Testis (tissue), 3 donors: Measurements from ENCODE around the gene HIPK2. TPM values are rescaled to one million over a fixed set of nuclear protein-coding genes. Genes with fewer than 3 reads are reported as not detected.

ENCODE experiments used
- DNase-seq: peaks from one replicate; pipeline ENCODE4 v3.0.0-alpha.2; 2019
- H3K27ac ChIP-seq, 2 donors: fragments of 200-600 bp; sonication (generic); one replicate each; pipeline ENCODE4 v1.5.1; 2019
- H3K27me3 ChIP-seq: fragments of 200-600 bp; sonication (generic); one replicate; pipeline ENCODE4 v1.5.1; 2019
- H3K36me3 ChIP-seq: fragments of 200-600 bp; sonication (generic); one replicate; pipeline ENCODE4 v1.5.1; 2017; ENCODE audit warnings: low read depth; ENCODE audit errors: missing control alignments
- H3K4me1 ChIP-seq: fragments of 200-600 bp; sonication (generic); one replicate; pipeline ENCODE4 v1.5.1; 2019
- H3K4me3 ChIP-seq, 2 donors: fragments of 200-600 bp; sonication (generic); one replicate each; pipeline ENCODE4 v1.5.1; 2017 to 2019
- H3K9me3 ChIP-seq: fragments of 200-600 bp; sonication (generic); one replicate; pipeline ENCODE4 v1.5.1; 2017
- CTCF ChIP-seq, 3 experiments: fragments of 450-650 bp in 2 of 3; fragments of 200-600 bp in 1 of 3; sonication (generic) in 1 of 3; IDR thresholded peaks; one replicate each; pipeline ENCODE4 v1.5.1; 2016 to 2019; ENCODE audit warnings: antibody characterized with exemption in 3 of 3, mild to moderate bottlenecking in 2 of 3, moderate library complexity in 1 of 3
- POLR2A ChIP-seq: fragments of 450-650 bp; IDR thresholded peaks from one replicate; pipeline ENCODE4 v1.6.1; 2017; ENCODE audit warnings: antibody characterized with exemption, mild to moderate bottlenecking, moderate library complexity
- WGBS, 2 donors: methylation state at CpG; one replicate each; pipeline ENCODE4 v1.1.5; 2018; 5-methylcytosine and 5-hydroxymethylcytosine counted together
- intact Hi-C: fragments of 100-400 bp; cut with DNase I; formaldehyde crosslinking; loops from one replicate; pipeline ENCODE4 v1.15.1; 2023; ENCODE audit warnings: low total_unique reads
- polyA plus RNA-seq: library from polyadenylated mRNA; stranded (reverse); fragments of 350-450 nt; fragmentation: Illumina TruSeq; extraction: RNeasy Lipid Tissue Mini Kit (QIAGEN cat#74804); gene quantifications from one replicate; pipeline ENCODE4 v1.2.3, GENCODE V29; 2014; ENCODE audit warnings: low read depth, low replicate concordance; ENCODE audit not compliant: insufficient read depth
- total RNA-seq, 2 donors: library from RNA; depleted of rRNA; stranded (reverse); fragments of >200 nt; gene quantifications; one replicate each; pipeline ENCODE4 v1.2.3, GENCODE V29; 2016

HIPK2 gene
- total and polyA plus RNA-seq, 3 donors from 2014 or later = 6.3 to 22.4 (median 17.8) TPM

GRCh38 chr7:139654276-139655181, 123.3 kb downstream of the HIPK2 start:
- H3K27me3 ChIP-seq = no peaks in the 10 kb centered on the region
- no peaks in the 10 kb centered on the region for H3K4me1 ChIP-seq
- no peak for DNase-seq
- no peak overlapping the region for H3K4me3 ChIP-seq
- no peak for TF ChIP-seq CTCF (IDR thresholded peaks at IDR 0.05)
- no peak for TF ChIP-seq POLR2A
- 81 to 84% methylated on average over 14 of the region's 14 CpGs for WGBS, 2 donors
- no peaks in the 10 kb centered on the region for H3K9me3 ChIP-seq
- intact Hi-C loops = no loop called here
- H3K36me3 ChIP-seq = no peaks in the 10 kb centered on the region
- H3K27ac ChIP-seq = no peak overlapping the region

- H3K27ac ChIP-seq = no peak overlapping the region
- H3K4me3 ChIP-seq = no peak overlapping the region
- no peaks in the 10 kb centered on the region for H3K27me3 ChIP-seq
- no peaks in the 10 kb centered on the region for H3K4me1 ChIP-seq
- no peaks in the 10 kb centered on the region for H3K9me3 ChIP-seq
- DNase-seq = no peak
- H3K36me3 ChIP-seq = no peaks in the 10 kb centered on the region
- no peak for TF ChIP-seq CTCF (IDR thresholded peaks at IDR 0.05)
- TF ChIP-seq POLR2A = no peak
- 83 to 92% methylated on average over 4 of the region's 4 CpGs for WGBS, 2 donors
- intact Hi-C loops = no loop called here
Measured at GRCh38 chr7:139651914-139652313, 125.9 kb downstream of the HIPK2 start.

GRCh38 chr7:139651308-139651707, 126.5 kb downstream of the HIPK2 start:
- H3K4me1 ChIP-seq = no peaks in the 10 kb centered on the region
- TF ChIP-seq POLR2A (no peak), CTCF (IDR thresholded peaks at IDR 0.05) (no peak)
- H3K27me3 ChIP-seq = no peaks in the 10 kb centered on the region
- WGBS, 2 donors = 82 to 97% methylated on average over 6 of the region's 6 CpGs
- H3K9me3 ChIP-seq = no peaks in the 10 kb centered on the region
- H3K4me3 ChIP-seq = no peak overlapping the region
- intact Hi-C loops = no loop called here
- DNase-seq = no peak
- no peak overlapping the region for H3K27ac ChIP-seq
- H3K36me3 ChIP-seq = no peaks in the 10 kb centered on the region

GRCh38 chr7:139650429-139651100, 127.2 kb downstream of the HIPK2 start:
- no peaks in the 10 kb centered on the region for H3K9me3 ChIP-seq
- intact Hi-C loops = no loop called here
- H3K27ac ChIP-seq = no peak overlapping the region
- no peaks in the 10 kb centered on the region for H3K27me3 ChIP-seq
- no peak overlapping the region for H3K4me3 ChIP-seq
- H3K4me1 ChIP-seq = no peaks in the 10 kb centered on the region
- H3K36me3 ChIP-seq = no peaks in the 10 kb centered on the region
- WGBS, 2 donors = 89 to 92% methylated on average over 9 to 12 of the region's 12 CpGs
- no peak for DNase-seq
- TF ChIP-seq POLR2A = no peak
- no peak for TF ChIP-seq CTCF (IDR thresholded peaks at IDR 0.05)
